HepG2 (cell line): ENCODE measurements around the gene OS9. TPM values are rescaled to one million over a fixed set of nuclear protein-coding genes. Genes with fewer than 3 reads are reported as not detected.

Source experiments
- ARNT2 ChIP-seq: sonication (generic); formaldehyde crosslinking; IDR thresholded peaks from 2 replicates; pipeline ENCODE4 v1.8.0; 2022; ENCODE audit warnings: mild to moderate bottlenecking, low read depth, missing genetic modification reagents, moderate library complexity
- FOXK2 ChIP-seq: fragments of 450-650 bp; IDR thresholded peaks from 2 replicates; pipeline ENCODE4 v1.6.1; 2016
- GTF2F1 ChIP-seq: fragments of 150-350 bp; IDR thresholded peaks from 2 replicates; pipeline ENCODE4 v1.6.1; 2014; ENCODE audit warnings: low read length
- MEIS2 ChIP-seq: sonication (generic); formaldehyde crosslinking; IDR thresholded peaks from 2 replicates; pipeline ENCODE4 v1.9.0; 2021; ENCODE audit warnings: mild to moderate bottlenecking, missing genetic modification reagents
- PRDM10 ChIP-seq: sonication (generic); formaldehyde crosslinking; IDR thresholded peaks from 2 replicates; pipeline ENCODE4 v1.4.0; 2020; ENCODE audit warnings: low read depth, missing genetic modification reagents
- PTBP1 ChIP-seq: fragments of 200-400 bp; formaldehyde crosslinking; IDR thresholded peaks from 2 replicates; pipeline ENCODE4 v1.6.1; 2018; ENCODE audit warnings: low read length, low read depth; ENCODE audit not compliant: poor library complexity, severe bottlenecking
- SALL1 ChIP-seq: sonication (generic); formaldehyde crosslinking; IDR thresholded peaks from 2 replicates; pipeline ENCODE4 v1.8.0; 2022; ENCODE audit warnings: mild to moderate bottlenecking, missing genetic modification reagents
- SATB2 ChIP-seq: sonication (generic); formaldehyde crosslinking; IDR thresholded peaks from 2 replicates; pipeline ENCODE4 v1.5.0; 2020; ENCODE audit warnings: missing genetic modification reagents
- SNAPC2 ChIP-seq: sonication (generic); formaldehyde crosslinking; IDR thresholded peaks from 2 replicates; pipeline ENCODE4 v1.8.1; 2022; ENCODE audit warnings: mild to moderate bottlenecking, missing genetic modification reagents
- THYN1 ChIP-seq: sonication (generic); formaldehyde crosslinking; IDR thresholded peaks from 2 replicates; pipeline ENCODE4 v1.8.1; 2023; ENCODE audit warnings: low read depth, mild to moderate bottlenecking, moderate library complexity, missing genetic modification reagents, borderline replicate concordance
- ZBTB40 ChIP-seq, 2 experiments: fragments of 450-650 bp in 1 of 2; sonication (generic) in 1 of 2; formaldehyde crosslinking in 1 of 2; IDR thresholded peaks; 2 replicates each; pipeline versions ENCODE4 v1.6.1 to v1.8.0; 2016 to 2022; ENCODE audit warnings: antibody characterized with exemption in 1 of 2, mild to moderate bottlenecking in 1 of 2, missing genetic modification reagents in 1 of 2
- ZBTB42 ChIP-seq: sonication (generic); formaldehyde crosslinking; IDR thresholded peaks from 2 replicates; pipeline ENCODE4 v1.5.0; 2020; ENCODE audit warnings: mild to moderate bottlenecking, missing genetic modification reagents
- ZKSCAN5 ChIP-seq: sonication (generic); formaldehyde crosslinking; IDR thresholded peaks from 2 replicates; pipeline ENCODE4 v1.5.1; 2020; ENCODE audit warnings: mild to moderate bottlenecking, missing genetic modification reagents
- ZNF331 ChIP-seq: sonication (generic); formaldehyde crosslinking; IDR thresholded peaks from 2 replicates; pipeline ENCODE4 v1.4.0; 2020; ENCODE audit warnings: missing genetic modification reagents
- ZNF350 ChIP-seq: sonication (generic); formaldehyde crosslinking; IDR thresholded peaks from 2 replicates; pipeline ENCODE4 v1.4.0; 2020; ENCODE audit warnings: mild to moderate bottlenecking, low read depth, missing genetic modification reagents, borderline replicate concordance
- ZNF782 ChIP-seq: sonication (generic); formaldehyde crosslinking; IDR thresholded peaks from 2 replicates; pipeline ENCODE4 v1.4.0; 2020; ENCODE audit warnings: missing genetic modification reagents, mild to moderate bottlenecking, borderline replicate concordance
- polyA plus RNA-seq, 8 experiments: library from polyadenylated mRNA; depleted of rRNA in 3 of 8; stranded (reverse) in 7 of 8; unstranded in 1 of 8; fragments of >200 nt; fragmentation: Illumina TruSeq in 4 of 8; extraction: Trizol in 4 of 8; gene quantifications; 2 replicates each; pipeline versions ENCODE4 v1.2.1 to v1.2.3, GENCODE V29; 2011 to 2016; ENCODE audit warnings: low read depth in 4 of 8, missing spikeins in 1 of 8, mixed read lengths in 1 of 8; ENCODE audit not compliant: insufficient read depth in 1 of 8
- total RNA-seq, 5 experiments: library from RNA; depleted of rRNA; stranded (reverse); fragments of >200 nt; fragmentation: Illumina TruSeq; extraction: Trizol; gene quantifications; 2 replicates each; pipeline ENCODE4 v1.2.3, GENCODE V29; 2016; ENCODE audit warnings: low read depth in 1 of 5

OS9 gene
- total and polyA plus RNA-seq, 2 of the 13 experiments (the other 11 are each of a cell fraction or from before 2014, with no cell fraction given), result 156 to 206 TPM

- TF ChIP-seq ZNF350 (CRISPR knock-in tag) (peak; percentile 94; the same call in 1 of the 2 replicates), MEIS2 (CRISPR knock-in tag) (peak; percentile 90), PRDM10 (peak; percentile 71; the same call in 1 of the 2 replicates), GTF2F1 (0 out of 2 replicates have a peak, but pooled peaks have one; percentile 12), ZNF331 (peak; percentile 81), SALL1 (CRISPR knock-in tag) (peak; percentile 94), ZNF782 (CRISPR knock-in tag) (peak; percentile 87; the same call in 1 of the 2 replicates), ZBTB40 (IDR thresholded peaks at IDR 0.05) (no peak), ZBTB40 (CRISPR knock-in tag; IDR thresholded peaks at IDR 0.05) (peak; percentile 73; the same call in 1 of the 2 replicates), ARNT2 (CRISPR knock-in tag) (peak; percentile 93), ZKSCAN5 (no peak), SATB2 (CRISPR knock-in tag) (no peak), ZBTB42 (CRISPR knock-in tag) (peak; percentile 90), FOXK2 (peak; percentile 85), THYN1 (no peak), PTBP1 (peak; percentile 71), SNAPC2 (CRISPR knock-in tag) (peak; percentile 92)
Observed at GRCh38 chr12:57751788-57752667, 58.1 kb downstream of the OS9 start, which contains the start of gene CDK4 (continued).
